Fibroblast of upper back skin (primary cell): ENCODE measurements around the gene GPR45.

ENCODE experiments used
- DNase-seq: peaks from one replicate; pipeline ENCODE4 v3.0.0-alpha.2; 2013

Gene GPR45

GRCh38 chr2:105254531-105255210 lies 13.1 kb downstream of the GPR45 start:
- no peak for DNase-seq

DNA sequence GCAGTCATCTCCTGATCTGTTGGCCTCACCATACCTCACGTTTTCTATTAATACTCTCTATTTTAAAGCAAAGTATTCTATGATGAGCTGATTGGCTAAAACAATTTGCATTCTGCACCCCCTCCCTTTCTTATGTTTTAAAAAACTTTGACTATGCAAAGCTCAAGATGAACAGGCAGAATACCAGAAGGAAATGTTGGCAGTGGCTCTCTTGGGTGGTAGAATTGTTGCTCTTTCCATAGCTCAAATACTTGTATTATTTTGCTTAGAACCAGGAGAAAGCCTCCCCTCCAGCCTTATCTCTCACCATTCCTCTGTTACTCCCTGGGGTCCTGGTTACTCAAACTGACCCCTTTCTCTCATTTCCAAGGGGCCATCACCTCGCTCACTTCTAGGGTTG lies 14.4 kb downstream of the GPR45 start:
- DNase-seq: peak; percentile 21

DNA sequence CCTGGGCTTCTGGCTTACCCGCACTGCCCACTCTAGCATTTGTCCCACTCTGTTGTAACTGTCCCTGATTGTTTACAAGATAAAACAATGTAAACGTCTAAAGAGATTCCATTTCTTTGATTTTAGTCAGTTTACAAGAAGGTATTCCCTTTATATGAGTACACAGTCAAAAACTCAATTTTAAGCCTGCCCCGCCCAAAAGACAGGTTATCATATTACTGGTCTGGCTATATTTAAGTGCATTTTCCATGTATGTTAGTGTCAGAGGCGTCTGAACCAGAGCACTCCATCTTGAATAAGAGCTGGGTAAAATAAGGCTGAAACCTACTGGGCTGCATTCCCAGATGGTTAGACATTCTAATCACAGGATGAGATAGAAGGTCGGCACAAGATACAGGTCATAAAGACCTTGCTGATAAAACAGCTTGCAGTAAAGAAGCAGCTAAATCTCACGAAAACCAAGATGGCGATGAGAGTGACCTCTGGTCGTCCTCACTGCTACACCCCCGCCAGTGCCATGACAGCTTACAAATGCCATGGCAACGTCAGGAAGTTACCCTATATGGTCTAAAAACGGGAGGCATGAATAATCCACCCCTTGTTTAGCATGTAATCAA lies 15.0 kb downstream of the GPR45 start:
- no peak for DNase-seq

- DNase-seq: peak; percentile 40
Measured at GRCh38 chr2:105257981-105258380, 16.4 kb downstream of the GPR45 start.

DNA sequence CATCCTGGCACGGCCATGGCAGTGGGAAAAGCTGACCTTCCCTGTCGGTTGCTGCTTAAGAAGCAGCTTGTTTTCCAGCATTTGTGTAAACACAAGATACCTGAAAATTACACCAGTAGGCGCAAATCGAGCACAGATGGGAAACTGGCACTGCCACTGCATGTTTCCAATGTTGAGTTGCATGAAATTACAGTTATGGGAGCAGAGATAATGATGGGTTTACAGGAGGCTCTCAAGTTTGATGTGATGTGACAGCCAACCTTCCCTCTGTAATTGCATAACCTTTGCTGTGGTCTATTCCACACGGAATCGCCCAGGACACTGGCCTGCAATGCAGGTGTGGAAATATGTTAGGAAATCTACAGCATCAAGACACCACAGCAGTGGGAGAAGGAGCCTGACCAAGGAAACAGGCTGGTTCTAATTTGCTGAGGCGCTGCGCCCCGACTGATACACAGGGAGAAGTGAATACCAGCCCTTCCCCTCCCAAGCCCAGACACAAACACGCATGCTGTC lies 17.4 kb downstream of the GPR45 start:
- peak; percentile 26 for DNase-seq

- peak; percentile 98 for DNase-seq
Measured at GRCh38 chr2:105261061-105261460, 19.5 kb downstream of the GPR45 start.

- peak; percentile 12 for DNase-seq
Measured at GRCh38 chr2:105262651-105263091, 21.1 kb downstream of the GPR45 start.

DNA sequence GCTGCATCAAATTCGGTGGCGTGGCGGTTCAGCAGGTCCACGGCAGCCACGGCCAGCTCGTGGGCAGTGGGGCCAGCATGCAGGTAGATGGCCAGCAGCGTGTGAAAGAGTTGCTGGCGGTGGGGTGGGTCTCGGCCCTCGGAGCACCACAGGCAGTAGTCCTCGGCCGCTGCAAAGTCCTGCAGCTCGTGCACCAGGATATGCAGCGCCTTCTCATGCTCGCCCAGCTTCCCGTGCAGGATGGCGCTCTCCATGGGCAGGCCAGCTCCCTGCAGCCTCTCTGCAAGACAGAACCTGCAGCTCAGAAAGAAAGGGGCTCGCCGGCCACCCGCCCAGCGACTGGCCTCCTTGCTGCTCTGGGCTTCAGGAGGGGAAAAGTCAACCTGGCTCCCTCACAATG lies 27.9 kb downstream of the GPR45 start:
- no peak for DNase-seq

DNA sequence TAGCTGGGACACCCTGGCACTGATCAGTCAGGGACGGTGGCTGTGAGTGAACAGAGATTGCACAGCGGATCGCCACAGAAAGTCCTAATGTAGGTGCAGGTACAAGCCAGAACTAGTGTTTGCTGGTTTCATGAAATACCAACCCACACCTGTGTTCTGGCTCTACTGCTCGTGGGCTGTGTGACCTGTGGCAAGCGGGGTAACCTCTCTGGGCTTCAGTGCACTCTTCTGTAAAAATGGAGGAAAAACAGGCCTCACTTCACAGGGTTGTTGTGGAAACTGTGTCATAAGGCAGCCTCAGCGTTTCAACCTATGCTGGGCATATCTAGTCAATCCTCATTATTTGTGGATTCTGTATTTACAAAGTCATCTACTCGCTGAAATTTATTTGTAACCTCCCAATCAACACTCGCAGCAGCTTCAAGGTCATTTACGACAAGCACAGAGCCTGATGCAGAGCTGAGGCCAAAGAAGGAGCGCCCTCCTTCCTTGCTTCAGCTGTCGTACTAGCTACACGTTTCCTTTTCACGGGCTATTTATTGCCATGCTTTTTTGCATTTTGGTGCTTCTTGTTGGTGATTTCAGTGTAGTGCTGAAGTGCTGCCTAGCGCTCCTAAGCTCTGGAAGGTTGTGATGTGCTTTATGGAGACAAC lies 30.0 kb downstream of the GPR45 start:
- DNase-seq: no peak

GRCh38 chr2:105272176-105272575 lies 30.6 kb downstream of the GPR45 start:
- no peak for DNase-seq

GRCh38 chr2:105274046-105274445 lies 32.5 kb downstream of the GPR45 start:
- DNase-seq: peak; percentile 48

- DNase-seq: no peak
Measured at GRCh38 chr2:105278654-105279053, 37.1 kb downstream of the GPR45 start.

GRCh38 chr2:105279126-105279525 lies 37.6 kb downstream of the GPR45 start:
- no peak for DNase-seq

DNA sequence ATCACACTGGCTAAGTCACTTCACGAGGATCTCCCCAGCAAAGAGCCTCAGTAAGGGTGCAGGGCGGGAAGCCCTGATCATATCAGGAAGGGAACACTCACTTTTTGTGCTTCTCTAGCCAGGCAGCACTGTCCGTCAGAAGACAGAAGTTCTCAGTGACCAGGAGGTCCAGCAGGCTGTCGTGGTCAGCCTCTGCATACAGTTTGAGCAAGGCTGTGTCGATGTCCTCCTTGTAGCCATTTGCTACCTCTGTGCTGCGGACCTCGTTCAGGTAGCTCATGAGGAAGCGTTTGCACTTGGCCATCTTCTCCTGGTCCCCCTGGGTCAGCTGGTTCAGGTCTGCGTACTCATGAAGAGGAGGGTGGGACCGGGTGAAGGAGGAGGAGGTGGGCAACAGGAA lies 38.7 kb downstream of the GPR45 start:
- no peak for DNase-seq

GRCh38 chr2:105283532-105283931 lies 42.0 kb downstream of the GPR45 start:
- no peak for DNase-seq

DNA sequence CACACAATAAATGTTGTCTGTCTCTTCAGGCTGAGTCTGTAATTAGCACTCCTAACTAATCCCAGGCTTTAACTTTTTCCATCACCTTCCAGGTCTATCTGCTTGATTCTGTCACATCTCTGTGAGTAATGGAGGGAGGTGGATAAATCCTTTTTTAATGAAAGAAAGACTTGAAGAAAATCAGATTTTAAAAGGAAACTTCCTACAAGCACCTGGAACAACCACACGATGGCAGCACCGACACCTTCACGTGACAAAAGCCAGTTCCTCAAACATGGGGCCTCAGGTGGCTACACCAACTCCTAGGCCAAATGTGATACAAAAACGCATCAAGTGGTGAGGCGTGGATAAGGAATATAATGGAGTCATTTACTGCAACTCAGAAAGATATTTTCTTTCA lies 46.1 kb downstream of the GPR45 start:
- peak; percentile 25 for DNase-seq

GRCh38 chr2:105288133-105288532 lies 46.6 kb downstream of the GPR45 start:
- no peak for DNase-seq

DNA sequence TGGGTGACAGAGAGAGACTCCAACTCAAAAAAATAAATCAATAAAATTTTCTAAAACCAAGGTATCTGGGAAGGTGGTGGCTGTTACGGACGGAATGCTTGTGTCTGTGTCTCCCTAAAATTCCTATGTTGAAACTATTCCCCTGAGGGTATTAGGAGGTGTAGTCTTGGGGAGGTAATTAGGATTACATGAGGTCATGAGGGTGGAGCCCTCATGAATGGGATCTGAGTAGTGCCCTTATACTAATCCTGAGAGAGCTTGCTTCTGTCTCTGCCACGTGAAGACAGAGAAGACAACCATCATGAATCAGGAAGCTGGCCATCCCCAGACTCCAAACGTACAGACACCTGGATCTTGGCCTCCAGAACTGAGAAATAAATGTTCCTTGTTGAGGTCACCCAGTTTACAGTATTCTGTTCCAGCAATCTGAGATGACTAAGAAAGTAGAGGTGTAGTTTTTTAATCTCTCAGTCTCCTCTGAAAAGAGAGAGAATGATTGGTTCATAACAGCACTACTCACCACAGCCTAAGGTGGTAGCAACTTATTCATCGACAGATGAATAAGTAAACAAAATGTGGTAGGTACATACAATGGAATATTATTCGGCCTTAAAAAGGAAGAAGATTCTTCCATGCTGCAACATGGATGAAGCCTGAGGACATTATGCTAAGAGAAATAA lies 49.6 kb downstream of the GPR45 start:
- no peak for DNase-seq

DNA sequence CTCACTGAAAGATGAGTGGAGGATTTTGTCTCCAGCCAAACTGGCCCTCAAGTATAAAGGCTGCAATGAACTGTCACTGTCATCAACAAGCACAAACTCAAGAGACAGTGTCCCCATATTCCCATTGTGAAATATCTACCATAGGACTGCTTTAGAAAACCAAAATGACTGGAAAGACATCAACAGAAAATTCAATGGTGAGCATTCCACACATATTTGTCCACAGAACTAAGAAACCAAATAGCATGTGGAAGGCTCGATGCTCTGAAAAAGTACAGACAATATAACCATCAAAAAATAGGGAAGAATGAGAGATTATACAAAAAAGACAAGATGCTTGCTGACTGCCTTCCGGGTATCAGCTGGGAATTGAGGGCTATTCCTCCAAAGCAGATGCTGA lies 50.4 kb downstream of the GPR45 start:
- peak; percentile 31 for DNase-seq
